ENCODE results near the gene SLC45A3. TPM values are rescaled to one million over a fixed set of nuclear protein-coding genes. Genes with fewer than 3 reads are reported as not detected.

The SLC45A3 gene
- total and polyA plus RNA-seq, 3 donors from 2014 or later, result 4.5 to 8.9 (median 7.3) TPM

DNA sequence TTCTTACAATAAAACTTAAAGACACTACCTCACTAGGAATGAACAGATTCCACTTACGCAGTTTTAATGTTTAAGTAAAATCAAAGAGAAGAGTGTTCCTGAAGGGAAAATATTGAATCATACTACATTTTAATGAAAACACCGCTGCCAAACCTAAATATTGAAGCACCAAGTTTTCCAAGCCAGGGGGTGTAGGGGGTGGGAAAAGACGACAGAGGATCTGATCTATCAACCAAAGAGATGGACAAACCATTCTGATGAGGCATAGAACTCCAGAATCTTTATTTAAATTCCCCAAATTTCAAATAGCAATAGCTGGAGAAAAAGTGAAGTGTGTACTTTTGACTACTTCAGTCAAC lies 49.7 kb downstream of the SLC45A3 start:
- WGBS, 2 donors, result 4 to 10% methylated on average over 3 of the region's 3 CpGs
- H3K4me1 ChIP-seq, result peaks cover 21% of the 10 kb centered on the region
- H3K36me3 ChIP-seq (ENCODE audit: low read depth, missing control alignments), result no peaks in the 10 kb centered on the region
- DNase-seq, result no peak
- peak overlapping the region; percentile 85 to 95 for H3K27ac ChIP-seq
- TF ChIP-seq, protein P1, sequence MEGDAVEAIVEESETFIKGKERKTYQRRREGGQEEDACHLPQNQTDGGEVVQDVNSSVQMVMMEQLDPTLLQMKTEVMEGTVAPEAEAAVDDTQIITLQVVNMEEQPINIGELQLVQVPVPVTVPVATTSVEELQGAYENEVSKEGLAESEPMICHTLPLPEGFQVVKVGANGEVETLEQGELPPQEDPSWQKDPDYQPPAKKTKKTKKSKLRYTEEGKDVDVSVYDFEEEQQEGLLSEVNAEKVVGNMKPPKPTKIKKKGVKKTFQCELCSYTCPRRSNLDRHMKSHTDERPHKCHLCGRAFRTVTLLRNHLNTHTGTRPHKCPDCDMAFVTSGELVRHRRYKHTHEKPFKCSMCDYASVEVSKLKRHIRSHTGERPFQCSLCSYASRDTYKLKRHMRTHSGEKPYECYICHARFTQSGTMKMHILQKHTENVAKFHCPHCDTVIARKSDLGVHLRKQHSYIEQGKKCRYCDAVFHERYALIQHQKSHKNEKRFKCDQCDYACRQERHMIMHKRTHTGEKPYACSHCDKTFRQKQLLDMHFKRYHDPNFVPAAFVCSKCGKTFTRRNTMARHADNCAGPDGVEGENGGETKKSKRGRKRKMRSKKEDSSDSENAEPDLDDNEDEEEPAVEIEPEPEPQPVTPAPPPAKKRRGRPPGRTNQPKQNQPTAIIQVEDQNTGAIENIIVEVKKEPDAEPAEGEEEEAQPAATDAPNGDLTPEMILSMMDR (IDR thresholded peaks at IDR 0.05), result no peak
- TF ChIP-seq POLR2A (IDR thresholded peaks at IDR 0.05), result no peak
- intact Hi-C loops (cut with DNase I; ENCODE audit: low total_unique reads), result no loop called here
- no peaks in the 10 kb centered on the region for H3K27me3 ChIP-seq
- peak overlapping the region; percentile 79 to 89 for H3K4me3 ChIP-seq
- H3K9me3 ChIP-seq, result no peaks in the 10 kb centered on the region

DNA sequence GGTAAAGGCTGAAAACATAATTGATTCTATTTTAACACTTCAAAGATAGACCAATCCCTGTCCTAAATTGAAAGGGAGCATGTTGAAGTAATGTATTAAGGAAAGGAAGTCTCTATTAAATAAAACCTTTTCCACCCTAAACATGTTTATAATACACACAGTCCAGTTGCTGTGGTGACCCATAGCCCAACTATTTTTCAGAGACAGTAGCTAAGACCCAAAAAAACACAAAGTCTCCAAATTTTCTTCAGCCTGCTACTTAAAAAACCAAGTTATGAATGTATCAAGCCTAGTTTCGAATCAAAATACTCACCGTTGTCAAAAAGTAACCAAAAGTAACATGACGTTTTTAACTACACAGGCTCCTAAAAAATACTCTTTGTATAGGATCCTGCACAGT lies 50.1 kb downstream of the SLC45A3 start:
- no peak for DNase-seq
- peaks cover 21% of the 10 kb centered on the region for H3K4me1 ChIP-seq

DNA sequence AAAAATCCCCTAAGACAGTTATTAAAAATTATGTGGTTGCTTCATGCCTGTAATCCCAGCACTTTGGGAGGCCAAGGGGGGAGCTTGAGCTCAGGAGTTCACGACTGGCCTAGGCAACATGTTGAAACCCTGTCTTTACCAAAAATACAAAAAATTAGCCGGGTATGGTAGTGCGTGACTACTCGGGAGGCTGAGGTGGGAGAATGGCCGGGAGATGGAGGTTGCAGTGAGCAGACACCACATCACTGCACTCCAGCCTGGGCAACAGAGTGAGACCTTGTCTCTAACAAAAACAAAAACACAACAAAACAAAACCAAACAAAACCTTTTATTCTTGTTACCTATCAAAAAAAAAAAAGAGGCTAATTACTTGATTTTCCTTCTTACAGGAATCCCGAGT lies 50.6 kb downstream of the SLC45A3 start:
- TF ChIP-seq, protein P1 (IDR thresholded peaks at IDR 0.05), result no peak
- no peak for TF ChIP-seq POLR2A (IDR thresholded peaks at IDR 0.05)

More for the DNA sequence above, 50.1 kb downstream of the SLC45A3 start:
- 3 to 8% methylated on average over 3 of the region's 3 CpGs for WGBS, 2 donors
- Histone ChIP-seq H3K9me3 (no peaks in the 10 kb centered on the region), H3K4me3 (no peak overlapping the region), H3K27me3 (no peaks in the 10 kb centered on the region), H3K27ac (peak overlapping the region in 1 of 2 donors; percentile 95), H3K36me3 (ENCODE audit: low read depth, missing control alignments) (no peaks in the 10 kb centered on the region)
- TF ChIP-seq POLR2A (IDR thresholded peaks at IDR 0.05), result no peak
- TF ChIP-seq, protein P1 (IDR thresholded peaks at IDR 0.05), result no peak
- intact Hi-C loops (cut with DNase I; ENCODE audit: low total_unique reads), result no loop called here

DNA sequence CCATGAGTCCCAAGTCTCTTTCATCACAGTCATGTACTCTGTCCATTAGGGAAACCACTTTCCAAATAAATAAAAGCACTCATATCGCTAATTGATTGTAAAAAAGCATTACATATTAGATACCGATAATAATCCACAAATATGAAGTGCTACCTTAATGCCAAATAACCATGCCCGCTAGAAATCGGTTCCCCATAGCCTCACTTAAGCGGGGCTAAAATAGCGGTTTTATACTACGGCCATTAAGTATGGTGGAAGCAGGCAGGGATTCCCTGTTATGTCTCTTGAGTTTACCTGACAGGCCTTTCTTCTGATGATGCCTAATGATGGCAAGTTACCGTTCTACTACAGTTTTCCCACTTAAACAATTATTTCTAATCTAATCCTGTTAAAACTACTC lies 52.4 kb downstream of the SLC45A3 start:
- TF ChIP-seq, protein P1 (IDR thresholded peaks at IDR 0.05), result no peak
- no peak for TF ChIP-seq POLR2A (IDR thresholded peaks at IDR 0.05)
- H3K4me3 ChIP-seq, result no peak overlapping the region
- H3K27me3 ChIP-seq, result no peaks in the 10 kb centered on the region
- no peaks in the 10 kb centered on the region for H3K36me3 ChIP-seq (ENCODE audit: low read depth, missing control alignments)
- intact Hi-C loops (cut with DNase I; ENCODE audit: low total_unique reads), result no loop called here
- no peak for DNase-seq
- no peak overlapping the region for H3K27ac ChIP-seq
- no peaks in the 10 kb centered on the region for H3K9me3 ChIP-seq
- H3K4me1 ChIP-seq, result peaks cover 19% of the 10 kb centered on the region
- 72 to 73% methylated on average over 8 of the region's 8 CpGs for WGBS, 2 donors

More for the DNA sequence above, 50.6 kb downstream of the SLC45A3 start:
- no peaks in the 10 kb centered on the region for H3K9me3 ChIP-seq
- 41 to 56% methylated on average over 6 of the region's 6 CpGs for WGBS, 2 donors
- no peak overlapping the region for H3K4me3 ChIP-seq
- no peaks in the 10 kb centered on the region for H3K36me3 ChIP-seq (ENCODE audit: low read depth, missing control alignments)
- peaks cover 21% of the 10 kb centered on the region for H3K4me1 ChIP-seq
- H3K27ac ChIP-seq, result no peak overlapping the region
- DNase-seq, result no peak
- intact Hi-C loops (cut with DNase I; ENCODE audit: low total_unique reads), result no loop called here
- H3K27me3 ChIP-seq, result no peaks in the 10 kb centered on the region

DNA sequence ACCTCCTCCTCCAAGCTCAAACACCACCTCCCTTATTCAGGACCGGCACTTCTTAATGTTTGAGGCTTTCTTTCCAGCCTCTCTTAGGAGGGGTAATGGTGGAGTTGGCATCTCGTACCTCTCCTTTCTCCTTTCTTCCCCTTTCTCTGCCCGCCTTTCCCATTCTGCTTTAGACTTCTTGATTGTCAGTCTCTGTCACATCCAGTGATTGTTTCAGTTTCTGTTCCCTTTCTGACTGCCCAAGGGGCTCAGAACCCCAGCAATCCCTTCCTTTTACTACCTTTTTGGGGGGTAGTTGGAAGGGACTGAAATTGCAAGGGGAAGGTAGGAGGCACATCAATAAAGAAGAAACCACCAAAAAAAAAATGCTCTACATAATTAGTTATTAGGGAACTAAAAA lies 54.1 kb downstream of the SLC45A3 start:
- Histone ChIP-seq H3K9me3 (no peaks in the 10 kb centered on the region), H3K27me3 (no peaks in the 10 kb centered on the region), H3K4me1 (peaks cover 12% of the 10 kb centered on the region), H3K27ac (no peak overlapping the region), H3K4me3 (no peak overlapping the region), H3K36me3 (ENCODE audit: low read depth, missing control alignments) (no peaks in the 10 kb centered on the region)
- intact Hi-C loops (cut with DNase I; ENCODE audit: low total_unique reads), result no loop called here
- WGBS, 2 donors, result 79 to 90% methylated on average over 3 of the region's 3 CpGs
- TF ChIP-seq, protein P1 (IDR thresholded peaks at IDR 0.05), result no peak
- TF ChIP-seq POLR2A (IDR thresholded peaks at IDR 0.05), result no peak
- DNase-seq, result no peak
